GM18520 (cell line): ENCODE measurements around the gene RALY.
A peak's percentile ranks its signal among the peaks of the same experiment; 100 is the strongest.

ENCODE experiments used
- ATAC-seq: cut with Tn5 transposase; IDR thresholded peaks from one replicate; pipeline ENCODE4 v1.9.1; 2021; ENCODE audit not compliant: unreplicated experiment

The RALY gene

DNA sequence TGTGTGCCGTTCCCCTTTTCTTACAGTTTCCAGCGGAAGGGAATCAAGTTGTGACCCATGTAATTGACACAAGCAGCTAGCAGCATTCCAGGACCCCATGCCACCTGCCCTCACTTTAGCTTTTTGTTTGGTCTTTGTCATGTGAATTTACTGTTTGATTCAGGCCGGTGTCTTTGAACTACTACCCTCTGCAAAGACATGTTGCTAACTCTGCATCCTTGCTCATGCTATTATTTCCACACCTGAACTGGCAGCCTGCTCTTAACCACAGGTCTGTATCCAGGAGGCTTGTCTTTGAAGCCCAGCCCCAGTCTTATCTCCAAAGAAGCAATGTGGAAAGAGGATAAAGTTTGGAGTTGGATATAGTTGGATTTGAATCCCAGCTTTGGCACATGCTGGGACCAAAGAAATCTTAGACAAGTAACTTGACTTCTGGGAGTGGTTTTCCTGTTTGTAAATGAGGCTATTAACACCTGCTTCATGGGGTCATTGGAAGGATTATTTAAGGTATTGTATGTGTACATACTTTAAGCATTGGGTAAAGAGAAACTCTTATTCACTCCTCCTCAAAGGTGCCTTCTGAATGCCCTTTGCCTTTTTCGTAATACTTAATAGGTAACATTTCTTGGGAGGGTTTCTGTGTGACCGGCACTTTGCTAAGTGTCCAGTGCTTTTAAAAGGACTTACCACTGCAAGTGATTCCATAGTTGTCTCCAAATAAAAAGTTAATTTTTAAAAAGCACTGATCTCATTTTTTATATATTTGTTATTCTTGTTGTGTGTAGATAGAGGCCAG is 52.4 kb downstream of the RALY start:
- no peak for ATAC-seq

DNA sequence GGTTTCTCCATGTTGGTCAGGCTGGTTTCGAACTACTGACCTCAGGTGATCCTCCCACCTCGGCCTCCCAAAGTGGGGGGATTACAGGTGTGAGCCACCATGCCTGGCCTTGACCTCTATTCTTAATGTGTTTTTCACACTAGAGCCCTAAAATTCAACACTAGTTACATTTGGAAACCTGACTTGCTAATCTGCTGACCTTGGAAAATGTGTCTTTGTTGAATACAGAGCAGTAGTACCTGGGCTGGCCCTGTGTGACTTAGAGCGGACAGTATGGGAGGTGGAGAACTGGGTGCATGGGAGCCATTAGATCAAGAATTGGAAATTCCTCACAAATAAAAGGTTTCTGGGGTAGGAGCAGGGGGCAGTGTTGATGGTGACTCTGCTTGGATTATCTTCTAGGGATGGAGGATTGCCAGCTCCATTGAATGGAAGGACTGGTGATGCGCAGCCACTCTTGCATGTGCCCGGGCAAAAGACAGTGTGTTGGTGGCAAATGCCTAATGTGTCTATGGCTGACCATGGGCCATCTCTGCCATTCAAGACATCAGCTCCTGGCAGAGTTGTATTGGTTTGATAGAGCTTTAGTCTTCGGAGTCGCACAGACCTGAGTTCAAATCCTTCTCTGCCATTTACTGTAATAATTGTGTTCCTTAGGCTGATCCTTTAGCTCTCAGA is 53.4 kb downstream of the RALY start:
- no peak for ATAC-seq

DNA sequence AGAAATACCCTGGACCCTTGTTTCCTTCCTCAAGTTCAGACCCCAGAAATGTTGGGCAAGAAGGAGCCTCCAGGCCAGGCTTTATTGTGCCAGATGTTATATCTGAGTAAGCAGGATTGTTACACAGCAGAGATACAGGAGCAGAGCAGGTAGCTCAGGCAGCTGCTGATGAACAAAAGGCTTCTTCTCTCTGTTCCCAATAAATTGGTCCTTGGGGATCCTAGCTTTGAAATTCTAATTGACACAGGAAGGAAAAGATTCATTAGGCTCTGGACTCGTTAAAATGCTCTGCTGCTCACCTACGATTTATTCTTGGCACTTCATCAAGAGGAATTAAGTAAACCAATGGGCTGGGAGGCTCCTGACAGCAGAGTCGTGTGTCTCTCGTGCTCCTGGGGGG is 54.2 kb downstream of the RALY start:
- no peak for ATAC-seq

DNA sequence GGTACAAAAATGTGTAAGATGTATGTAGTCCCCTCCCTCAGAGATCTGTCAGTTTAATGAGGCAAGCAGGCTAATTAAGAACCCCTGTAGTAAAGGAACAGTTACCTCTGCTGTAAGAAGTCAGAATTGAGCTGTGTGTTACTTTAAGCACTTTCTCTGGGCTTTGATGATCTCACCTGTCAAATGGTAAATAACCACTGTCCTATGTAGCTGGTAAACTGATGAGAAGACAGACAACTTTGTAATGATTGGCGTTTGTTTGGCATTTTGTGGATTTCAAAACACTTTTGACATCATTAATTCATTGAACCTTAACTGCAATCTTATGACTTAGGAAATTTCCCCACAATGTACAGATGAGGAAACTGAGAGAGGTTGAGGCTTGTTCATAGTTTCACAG is 55.7 kb downstream of the RALY start:
- no peak for ATAC-seq

DNA sequence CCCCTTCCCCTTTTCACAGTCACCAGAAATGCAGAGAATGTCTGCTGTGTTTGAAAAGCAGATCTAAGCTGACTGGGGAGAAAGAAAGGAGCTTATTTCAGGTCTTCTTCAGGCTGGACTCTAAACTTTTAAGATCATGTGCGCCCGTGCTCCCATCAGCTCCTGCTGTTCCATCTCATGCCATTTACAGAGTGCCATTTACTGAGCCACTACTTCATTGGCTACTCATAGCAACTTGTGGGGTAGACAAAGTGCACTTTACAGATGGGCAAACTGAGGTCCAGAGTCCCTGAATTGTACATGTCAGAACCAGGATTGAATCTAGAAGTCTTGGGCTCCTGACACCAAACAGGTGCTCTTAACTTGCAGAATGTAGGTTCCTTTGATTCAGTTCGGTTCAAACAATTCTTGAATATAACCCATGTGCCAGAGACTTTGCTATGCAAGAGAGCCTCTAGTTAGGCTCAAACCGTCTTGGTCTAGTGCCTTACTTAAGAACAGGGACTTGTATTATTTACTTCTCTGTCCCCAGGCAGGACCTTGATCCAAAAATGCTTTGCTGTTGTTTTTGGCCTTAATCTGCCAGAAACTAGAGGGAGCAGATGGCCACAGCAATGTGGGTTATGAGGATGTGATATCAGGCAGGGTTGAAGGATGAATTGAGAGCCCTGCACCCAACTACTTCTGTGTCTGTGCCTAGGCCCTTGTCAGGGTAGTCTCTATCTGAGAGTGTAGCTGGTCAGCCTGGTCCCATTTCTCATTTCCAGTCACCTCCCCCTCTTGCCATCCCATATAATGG is 56.4 kb downstream of the RALY start:
- ATAC-seq, result no peak

DNA sequence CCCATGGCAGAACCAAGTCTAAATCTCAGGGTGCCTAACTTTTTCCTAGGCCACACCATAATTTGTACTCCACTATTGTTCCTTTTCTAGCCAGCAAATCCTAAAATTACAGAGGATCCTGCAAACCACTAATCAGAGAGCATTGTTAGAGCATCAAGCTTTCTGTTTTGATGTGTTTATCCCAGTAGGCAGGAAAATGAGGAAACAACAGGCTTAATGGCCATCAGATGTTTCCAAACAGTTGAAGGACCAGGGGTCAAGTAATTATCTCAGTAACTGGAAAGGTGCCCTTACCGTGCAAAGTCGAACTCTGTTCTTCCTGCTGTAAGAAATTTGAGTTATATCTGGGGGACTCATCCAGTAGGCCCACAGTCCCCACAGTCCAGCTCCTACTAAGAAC is 58.7 kb downstream of the RALY start:
- ATAC-seq, result no peak

DNA sequence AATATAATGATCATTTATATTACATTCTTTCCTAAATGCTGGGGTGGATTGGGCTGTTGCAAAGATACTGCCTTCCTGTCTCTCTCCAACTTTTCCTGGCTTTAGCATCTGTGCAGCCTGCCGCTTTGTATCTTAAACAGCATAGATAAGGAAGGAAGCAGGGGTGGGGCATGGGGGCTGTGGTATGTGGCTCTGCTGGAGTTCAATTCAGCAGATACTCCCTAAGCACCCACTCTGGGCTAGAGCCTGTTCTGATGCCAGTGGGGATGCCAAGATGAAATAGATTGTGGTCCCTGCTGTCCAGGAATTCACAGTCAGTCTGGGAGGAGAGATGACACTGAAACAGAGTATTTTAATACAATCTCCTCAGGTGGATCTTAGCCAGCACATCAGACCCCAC is 61.6 kb downstream of the RALY start:
- no peak for ATAC-seq

DNA sequence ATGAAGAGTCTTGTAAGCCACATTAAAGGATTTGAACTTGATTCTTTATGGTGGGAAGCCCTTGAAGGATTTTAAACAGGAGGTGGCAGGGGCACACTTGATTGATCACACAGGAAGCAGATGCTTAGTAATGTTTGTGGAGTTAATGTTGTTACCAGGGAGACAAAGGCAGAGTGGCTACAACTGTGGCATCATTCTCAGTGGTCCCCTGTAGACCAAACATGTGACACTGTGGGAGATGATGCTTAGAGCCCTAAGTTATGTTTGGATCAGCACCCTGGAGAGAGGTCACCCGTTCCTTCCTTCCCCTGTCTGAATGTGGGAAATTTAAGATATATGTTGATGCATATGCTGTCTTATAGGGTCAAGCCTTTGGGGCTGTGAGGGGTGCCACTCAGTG is 65.1 kb downstream of the RALY start:
- no peak for ATAC-seq

DNA sequence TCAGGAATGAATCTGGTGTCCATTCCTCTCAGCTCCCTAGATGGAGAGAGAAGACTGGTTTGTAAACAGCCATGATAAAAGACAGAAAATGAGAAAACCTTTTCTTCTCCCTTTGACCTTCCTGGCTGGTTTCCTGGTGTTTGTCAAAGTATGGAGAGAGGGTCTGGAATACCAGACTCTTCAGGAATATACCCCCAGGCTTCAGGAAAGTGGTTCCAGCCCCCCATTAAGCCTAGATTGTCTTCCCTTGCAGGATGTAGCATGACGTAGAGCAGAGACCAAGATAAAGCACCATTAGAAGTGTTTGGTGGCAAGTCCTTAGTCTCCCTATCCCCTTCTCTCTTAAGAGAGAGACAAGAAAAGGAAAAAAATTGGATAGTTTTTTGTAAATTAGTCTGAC is 67.3 kb downstream of the RALY start:
- no peak for ATAC-seq

DNA sequence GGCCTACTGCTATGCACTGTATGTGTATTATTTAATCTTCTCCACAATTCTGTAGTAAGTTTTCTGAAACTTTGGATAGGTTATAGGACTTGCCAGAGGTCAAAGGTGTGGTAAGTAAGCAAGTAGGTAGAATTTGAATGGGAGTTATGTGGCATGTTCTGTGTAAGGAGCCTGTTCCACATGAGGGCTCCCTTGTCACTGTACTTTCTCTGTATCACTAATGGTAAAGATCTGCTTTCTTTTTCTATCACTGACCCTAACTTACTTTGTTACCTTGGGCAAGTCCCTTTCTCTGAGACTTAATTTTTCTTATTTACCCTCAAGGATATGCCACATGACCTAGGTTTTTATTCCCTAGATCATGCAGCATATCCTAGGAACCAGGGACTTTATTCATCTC is 68.0 kb downstream of the RALY start:
- no peak for ATAC-seq

DNA sequence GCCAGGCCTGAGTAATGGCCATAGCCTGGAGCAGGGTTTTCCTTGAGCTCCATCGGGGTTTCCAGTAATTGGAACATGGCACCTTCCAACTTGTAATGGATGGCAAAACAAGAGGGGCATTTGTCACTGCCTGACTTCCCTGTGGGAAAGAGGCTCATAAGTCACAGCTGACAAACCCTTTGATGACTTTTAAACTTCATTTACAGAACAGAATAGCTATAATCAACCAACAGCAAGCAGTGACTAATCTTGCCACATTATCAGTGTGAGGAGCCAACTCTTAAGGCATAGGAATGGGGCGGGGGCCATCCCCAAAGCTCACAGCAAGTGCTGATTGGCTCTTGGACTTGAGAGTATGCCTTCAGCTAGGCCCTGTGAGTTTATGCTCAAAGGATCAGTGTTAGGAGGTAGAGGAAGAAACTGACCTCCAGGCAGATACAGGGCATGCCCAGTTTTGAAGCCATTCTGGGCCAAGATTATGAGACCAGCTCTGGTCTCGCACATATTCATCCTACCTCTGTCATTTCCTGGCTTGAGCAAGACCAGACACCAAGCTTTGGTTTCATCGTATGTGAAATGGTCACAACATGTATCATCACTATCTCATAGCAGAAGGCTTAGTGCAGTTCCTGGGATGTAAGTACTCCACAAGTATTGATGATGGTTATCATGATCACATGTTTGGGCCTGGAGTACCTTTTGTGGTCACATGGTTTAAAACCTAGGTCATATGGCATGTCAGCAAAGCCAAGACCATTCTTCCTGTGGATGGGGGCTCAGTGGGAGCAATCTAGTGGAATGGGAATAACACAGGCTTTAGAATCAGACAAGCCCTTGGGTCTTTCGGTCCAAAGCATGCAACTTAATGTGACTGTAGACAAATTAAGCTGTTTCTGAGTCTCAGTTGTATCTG is 69.1 kb downstream of the RALY start:
- no peak for ATAC-seq

DNA sequence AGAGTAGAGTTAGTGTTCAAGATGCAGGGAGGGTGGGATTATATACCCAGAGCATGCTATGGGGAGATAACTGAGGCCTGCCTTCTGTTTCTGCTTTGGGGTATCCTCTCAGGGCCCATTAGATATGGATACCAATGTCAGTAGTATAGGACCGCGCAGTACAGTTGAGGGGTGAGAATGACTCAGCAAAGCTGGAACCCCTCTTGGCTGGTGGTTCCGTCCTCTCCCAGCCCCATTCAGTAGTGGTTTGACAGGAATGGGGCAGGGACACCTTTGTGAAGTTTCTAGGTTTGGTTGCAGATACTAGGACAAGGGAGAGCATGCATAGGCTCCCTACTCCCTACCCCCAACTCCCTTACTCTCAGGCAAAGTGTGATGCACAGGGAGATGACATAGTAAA is 70.6 kb downstream of the RALY start:
- ATAC-seq, result no peak

DNA sequence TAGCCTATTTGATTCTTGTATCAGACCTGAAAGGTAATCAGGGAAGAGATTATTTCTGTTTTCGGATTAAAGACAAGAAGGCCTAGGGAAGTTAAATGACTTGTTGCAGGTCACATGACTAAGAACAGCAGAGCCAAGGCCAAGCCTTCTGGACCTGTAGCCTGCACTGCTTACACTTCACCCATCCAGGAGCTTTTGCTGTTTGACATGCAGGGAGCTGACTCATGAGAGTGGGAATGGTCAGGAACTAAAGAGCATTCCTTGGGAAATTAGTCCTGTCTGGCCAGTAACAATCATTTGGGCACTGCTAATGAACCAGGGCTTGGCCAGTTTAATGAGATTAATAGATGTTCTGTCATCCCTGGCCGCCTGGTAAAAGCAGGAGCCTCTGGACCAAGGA is 71.5 kb downstream of the RALY start:
- ATAC-seq, result no peak

DNA sequence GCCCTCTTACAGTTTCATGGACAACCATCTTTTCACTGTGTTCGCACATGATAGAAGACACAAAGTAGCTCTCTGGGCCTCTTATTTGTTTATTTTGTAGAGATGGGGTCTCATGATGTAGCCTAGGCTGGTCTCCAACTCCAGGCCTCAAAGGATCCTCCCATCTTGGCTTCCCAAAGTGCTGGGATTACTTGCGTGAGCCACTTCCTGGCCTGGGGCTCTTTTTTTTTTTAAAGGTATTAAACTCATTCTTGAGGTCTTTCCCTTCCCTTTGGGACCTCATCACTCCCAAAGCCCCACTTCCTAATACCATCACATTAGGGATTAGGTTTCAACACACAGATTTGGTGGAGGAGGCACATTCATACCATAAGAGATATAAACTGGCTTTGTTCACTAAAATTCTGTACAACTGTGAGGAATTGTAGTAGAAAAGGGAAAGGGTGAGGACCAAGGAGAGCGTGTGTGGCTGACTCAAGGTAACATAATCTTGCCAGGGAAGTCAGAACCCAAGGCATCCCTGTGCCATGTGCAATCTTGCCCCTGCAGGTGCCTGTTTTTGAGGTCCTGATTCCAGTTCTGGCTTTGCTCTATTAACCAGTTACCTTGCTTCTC is 72.9 kb downstream of the RALY start:
- ATAC-seq, result no peak

DNA sequence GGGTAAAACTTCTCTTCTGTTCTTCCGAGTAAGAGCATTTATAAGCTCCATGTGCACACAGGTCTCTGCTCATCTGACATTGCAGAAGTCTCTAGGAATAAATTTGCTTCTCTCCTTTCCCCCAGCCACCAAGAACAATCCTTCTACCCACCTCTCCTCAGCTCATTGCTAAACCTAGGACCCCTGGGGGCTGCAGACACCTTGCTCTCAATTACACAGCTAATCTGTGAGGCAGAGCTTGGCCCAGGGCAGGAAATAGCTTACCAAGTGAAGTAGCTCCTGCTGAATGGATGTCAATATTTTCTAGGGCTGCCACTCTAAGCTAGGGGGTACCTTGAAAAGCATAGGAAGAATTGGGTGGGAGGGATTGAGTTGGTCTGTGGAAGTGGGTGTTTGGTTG is 74.3 kb downstream of the RALY start:
- ATAC-seq, result no peak

DNA sequence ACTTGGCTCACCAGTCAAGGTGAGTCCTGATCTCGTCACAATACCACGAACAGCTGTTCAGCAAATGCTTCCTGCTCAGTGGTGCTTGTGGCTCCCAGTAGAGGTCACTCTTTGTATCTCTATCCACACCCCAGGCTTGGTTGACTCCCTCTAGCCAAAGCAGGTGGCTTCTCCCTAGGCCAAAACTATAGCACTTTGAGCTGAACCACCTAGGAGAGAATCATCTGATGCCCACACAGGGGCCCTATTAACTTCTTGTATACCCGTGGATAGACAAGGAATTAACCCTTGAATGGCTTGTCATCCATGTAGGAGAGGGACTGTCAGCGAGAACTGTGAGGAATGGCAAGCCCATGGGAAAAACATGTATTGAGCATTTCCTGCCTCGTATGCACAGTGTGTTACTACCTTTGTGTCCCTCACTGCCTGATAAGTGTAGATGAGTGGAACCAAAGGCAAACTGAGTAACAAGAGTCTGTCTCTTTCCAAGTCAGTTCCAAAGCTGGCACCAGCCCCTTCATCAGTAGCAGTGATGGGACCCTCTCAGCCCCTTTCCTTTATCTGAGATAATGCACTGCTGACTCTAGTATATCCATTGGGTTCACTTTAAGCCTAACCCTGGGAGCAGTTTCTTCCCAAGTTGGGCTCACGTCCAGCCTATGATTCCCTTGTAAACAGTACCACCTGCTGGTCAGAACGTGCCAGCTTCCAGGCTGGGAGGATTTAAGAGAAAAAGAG is 75.8 kb downstream of the RALY start:
- peak; percentile 71 for ATAC-seq

DNA sequence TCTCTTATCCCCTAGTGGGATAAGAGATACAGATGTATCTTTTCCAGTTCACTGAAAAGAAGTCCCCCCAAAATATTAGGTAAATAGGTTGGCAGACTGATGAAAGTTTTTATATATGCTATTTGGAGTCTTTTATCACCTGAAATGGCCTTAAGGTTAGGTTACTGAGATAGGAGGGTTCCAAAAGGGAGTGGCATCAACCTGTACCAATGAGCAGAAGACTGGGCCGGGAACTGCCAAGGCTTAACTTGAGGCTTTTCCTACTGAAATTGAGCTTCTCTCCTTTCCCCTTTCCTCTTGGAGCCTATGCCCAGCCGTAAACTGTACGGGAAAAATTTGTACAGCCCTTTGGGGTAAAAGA is 76.3 kb downstream of the RALY start:
- no peak for ATAC-seq

DNA sequence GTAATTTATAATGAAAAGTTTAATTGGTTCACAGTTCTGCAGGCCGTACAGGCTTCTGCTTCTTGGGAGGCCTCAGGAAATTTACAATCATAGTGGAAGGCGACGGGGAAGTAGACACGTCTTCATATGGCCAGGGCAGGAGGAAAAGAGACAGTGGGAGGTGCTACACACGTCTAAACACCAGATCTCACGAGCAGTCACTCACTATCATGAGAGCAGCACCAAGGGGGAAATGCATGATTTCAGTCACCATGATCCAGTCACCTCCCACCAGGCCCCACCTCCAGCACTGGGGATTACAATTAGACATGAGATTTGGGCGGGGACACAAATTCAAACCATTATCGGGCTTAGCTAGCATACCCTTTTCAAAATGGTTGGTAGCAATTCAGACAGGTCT is 77.1 kb downstream of the RALY start:
- no peak for ATAC-seq

DNA sequence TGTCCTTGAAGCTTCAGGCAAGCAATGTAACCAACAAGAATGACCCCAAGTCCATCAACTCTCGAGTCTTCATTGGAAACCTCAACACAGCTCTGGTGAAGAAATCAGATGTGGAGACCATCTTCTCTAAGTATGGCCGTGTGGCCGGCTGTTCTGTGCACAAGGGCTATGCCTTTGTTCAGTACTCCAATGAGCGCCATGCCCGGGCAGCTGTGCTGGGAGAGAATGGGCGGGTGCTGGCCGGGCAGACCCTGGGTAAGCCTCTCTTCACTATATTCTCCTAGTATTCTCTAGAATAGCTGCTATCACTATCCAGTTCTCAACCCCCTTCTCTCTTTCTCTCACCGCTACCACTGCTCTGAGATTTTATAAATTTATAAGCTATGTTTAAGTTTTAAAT is 78.4 kb downstream of the RALY start:
- ATAC-seq, result no peak

DNA sequence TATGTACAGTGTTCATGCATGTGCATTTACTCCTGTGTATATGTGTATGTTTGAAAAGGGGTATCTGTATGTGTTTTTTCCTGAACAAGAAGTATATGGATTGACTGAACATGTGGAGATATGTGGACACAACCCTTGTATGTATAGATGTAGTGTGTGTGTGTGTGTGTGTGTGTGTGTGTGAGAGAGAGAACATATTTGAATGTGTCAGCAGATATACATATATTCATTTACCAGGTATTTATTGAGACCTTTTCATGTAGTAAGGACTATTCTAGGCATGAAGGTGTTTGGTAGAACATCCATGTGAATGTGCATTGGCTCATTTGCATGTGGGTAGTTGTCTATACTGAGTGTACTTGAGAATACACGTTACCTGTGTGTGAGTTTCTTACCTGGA is 79.1 kb downstream of the RALY start:
- ATAC-seq, result no peak
